Activated T-helper 2 cell treated with anti-CD3 and anti-CD28 coated beads, Interferon-gamma antibody, Interleukin-2, Interleukin-4, amounts not matched to agents 10 μg/mL and 5 μg/mL and 100 μg/mL, durations not matched to agents 14 hours and 24 hours and 36 hours (primary cell): ENCODE measurements around the gene TRPM4. TPM values are rescaled to one million over a fixed set of nuclear protein-coding genes. Genes with fewer than 3 reads are reported as not detected.

ENCODE experiments used
- DNase-seq: peaks from one replicate; pipeline ENCODE4 v3.0.0; 2021; ENCODE audit warnings: low spot score
- H3K27ac Mint-ChIP-seq: one replicate; pipeline ENCODE4 v1.8.0; 2021; ENCODE audit warnings: mixed read lengths
- H3K27me3 Mint-ChIP-seq: one replicate; pipeline ENCODE4 v1.8.0; 2021; ENCODE audit warnings: low read depth, mixed read lengths
- H3K36me3 Mint-ChIP-seq: one replicate; pipeline ENCODE4 v1.8.0; 2021; ENCODE audit warnings: low read depth, mixed read lengths
- H3K4me1 Mint-ChIP-seq: one replicate; pipeline ENCODE4 v1.8.0; 2021; ENCODE audit warnings: low read depth, mixed read lengths
- H3K4me3 Mint-ChIP-seq: one replicate; pipeline ENCODE4 v1.8.0; 2021; ENCODE audit warnings: low read depth, mild to moderate bottlenecking, moderate library complexity, mixed read lengths
- H3K9me3 Mint-ChIP-seq: one replicate; pipeline ENCODE4 v1.8.0; 2021; ENCODE audit warnings: mixed read lengths
- intact Hi-C: fragments of 100-400 bp; cut with micrococcal nuclease; formaldehyde crosslinking; loops from one replicate; pipeline ENCODE4 v1.15.1; 2023
- total RNA-seq: library from RNA; stranded (reverse); gene quantifications from 2 replicates; pipeline ENCODE4 v1.2.3, GENCODE V29; 2022

The TRPM4 gene
- total RNA-seq, 1 donor from 2014 or later: 1.9 TPM

DNA sequence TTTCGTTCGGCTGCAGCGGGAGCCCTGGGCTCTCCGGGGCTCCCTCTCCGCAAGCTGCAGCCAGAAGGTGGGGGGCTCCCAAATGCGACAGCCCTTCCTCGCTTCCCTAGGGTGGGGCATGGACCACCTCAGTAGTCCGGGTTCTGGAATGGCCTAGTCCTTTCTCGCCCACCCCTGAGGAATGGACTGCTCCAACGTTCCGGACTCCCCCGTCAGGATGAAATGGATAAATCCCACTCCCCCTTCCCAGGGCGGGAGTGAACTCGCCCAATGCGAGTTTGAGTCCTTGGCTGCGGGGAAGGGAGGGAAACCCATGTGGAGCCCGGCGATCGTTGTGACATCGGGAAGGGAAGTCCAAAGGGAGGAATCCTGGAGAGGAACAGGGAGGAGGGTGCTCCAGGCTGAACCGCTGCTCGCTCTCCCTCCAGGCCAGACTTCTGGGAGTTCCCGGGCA lies 7.9 kb upstream of the TRPM4 start:
- intact Hi-C loops: loop anchor here (5.0 to 10.0 kb wide), 4 partner anchors 37 to 155 kb away; partner anchors contain the start of genes GYS1, LIN7B and RUVBL2
- DNase-seq: no peak
- peaks cover 22% of the 10 kb centered on the region for H3K4me1 Mint-ChIP-seq
- H3K27ac Mint-ChIP-seq: no peak overlapping the region
- no peaks in the 10 kb centered on the region for H3K9me3 Mint-ChIP-seq
- H3K27me3 Mint-ChIP-seq: peaks cover 66% of the 10 kb centered on the region
- H3K36me3 Mint-ChIP-seq: no peaks in the 10 kb centered on the region
- peak overlapping the region; percentile 82 for H3K4me3 Mint-ChIP-seq

DNA sequence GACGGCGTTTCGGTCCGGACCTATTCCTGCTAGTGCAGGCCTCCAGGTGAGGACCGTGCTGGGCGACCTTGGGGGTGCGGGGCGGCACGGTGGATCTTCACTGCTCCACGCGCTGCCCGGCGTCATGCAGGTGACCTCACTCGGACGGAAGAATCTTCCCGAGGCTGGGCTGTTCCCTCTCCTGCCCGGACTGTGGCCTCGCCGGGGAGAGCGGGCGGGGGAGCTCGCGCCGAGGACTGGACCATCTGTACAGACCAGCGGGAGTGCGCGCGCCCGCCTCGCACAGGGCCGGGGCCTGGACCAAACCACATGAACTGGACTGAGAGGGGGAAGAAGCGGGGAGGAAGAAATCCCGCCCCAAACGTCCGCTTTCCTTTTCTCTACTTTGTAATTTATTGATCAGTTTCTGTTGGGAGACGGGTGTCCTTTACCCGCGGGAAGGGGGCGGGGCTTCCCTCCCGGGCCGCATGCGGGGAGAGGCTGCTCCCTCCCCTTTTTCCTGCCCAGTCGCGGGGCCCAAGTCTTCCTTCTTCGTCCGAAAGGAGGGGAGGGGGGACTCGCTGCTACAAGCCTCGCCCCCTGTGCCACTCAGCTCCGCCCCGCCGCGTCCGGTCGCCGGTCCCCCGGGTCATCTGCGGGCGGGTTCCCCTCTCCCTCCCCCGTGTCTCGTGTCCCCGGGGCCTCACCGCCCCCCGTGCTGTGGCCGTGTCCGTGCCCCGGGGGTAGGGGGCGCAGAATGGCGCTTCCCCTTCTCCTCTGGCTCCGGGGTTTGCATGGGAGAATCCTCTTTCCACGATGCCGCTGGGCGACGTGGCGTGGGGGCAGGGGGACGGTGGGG lies 7.3 kb upstream of the TRPM4 start:
- no peak overlapping the region for H3K27ac Mint-ChIP-seq
- H3K4me1 Mint-ChIP-seq: peaks cover 21% of the 10 kb centered on the region
- H3K27me3 Mint-ChIP-seq: peaks cover 69% of the 10 kb centered on the region
- H3K36me3 Mint-ChIP-seq: no peaks in the 10 kb centered on the region
- DNase-seq: peak; percentile 49
- peak overlapping the region; percentile 82 for H3K4me3 Mint-ChIP-seq
- no peaks in the 10 kb centered on the region for H3K9me3 Mint-ChIP-seq
- intact Hi-C loops: no loop called here

DNA sequence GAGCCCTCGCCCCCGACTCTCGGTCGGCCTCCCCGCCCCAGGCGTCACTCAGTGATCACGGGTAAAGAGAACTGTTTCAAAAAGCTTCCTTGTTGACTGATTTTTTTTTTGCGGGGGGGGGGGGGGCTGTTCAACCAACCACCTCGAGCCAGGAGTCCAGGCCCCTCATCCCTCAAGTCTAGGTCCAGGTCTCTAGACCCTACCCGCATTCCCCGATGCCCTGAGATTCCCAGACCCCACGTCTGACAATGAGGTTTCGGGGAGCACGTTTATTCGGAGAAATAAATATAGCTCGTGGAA lies 6.7 kb upstream of the TRPM4 start:
- H3K4me3 Mint-ChIP-seq: no peak overlapping the region
- DNase-seq: no peak
- H3K27ac Mint-ChIP-seq: no peak overlapping the region
- H3K36me3 Mint-ChIP-seq: no peaks in the 10 kb centered on the region
- no peaks in the 10 kb centered on the region for H3K9me3 Mint-ChIP-seq
- intact Hi-C loops: no loop called here
- peaks cover 16% of the 10 kb centered on the region for H3K4me1 Mint-ChIP-seq
- peaks cover 75% of the 10 kb centered on the region for H3K27me3 Mint-ChIP-seq

DNA sequence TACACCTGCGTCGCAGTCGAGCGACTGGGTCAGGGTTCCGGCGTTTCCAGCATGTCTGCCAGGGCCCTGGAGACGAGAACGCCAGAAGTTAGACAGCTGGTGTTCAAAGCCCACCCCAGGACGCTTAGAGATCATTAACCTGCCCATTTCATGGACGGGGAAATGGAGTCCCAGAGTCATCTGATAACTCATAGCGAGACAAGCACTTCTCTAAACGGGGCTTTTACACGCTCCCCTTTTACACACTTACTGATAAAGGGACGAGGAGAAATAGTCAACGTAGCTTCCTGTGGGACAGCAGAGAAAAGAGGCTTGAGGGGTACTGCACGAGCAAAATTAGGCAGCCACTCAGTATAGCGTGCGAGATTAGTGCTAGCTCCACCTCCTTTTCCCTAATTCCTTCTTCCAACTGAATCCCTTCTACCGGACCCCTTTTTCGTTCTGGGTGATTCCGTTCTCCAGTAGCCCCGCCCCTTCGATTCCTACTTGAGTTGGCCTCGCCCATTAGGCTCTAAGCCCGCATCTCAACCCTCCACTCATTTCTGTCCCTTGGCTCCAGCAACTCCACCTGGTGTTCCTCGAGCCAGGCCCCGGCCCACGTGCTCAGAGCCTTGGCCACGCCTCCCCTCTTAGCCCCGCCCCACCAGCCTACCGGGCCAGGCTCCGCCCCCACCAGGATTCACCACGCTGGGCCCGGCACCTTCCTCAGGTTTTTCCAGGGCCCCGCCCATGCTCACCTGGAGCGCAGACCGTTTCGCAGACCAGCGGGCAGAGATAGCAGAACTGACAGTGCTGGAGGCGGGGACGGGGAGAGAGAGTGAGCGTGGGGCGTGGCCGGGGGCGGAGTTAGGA lies 6.1 kb upstream of the TRPM4 start:
- Mint-ChIP-seq H3K9me3 (no peaks in the 10 kb centered on the region), H3K27ac (no peak overlapping the region), H3K36me3 (no peaks in the 10 kb centered on the region), H3K4me3 (peak overlapping the region; percentile 50), H3K4me1 (peaks cover 13% of the 10 kb centered on the region), H3K27me3 (peaks cover 76% of the 10 kb centered on the region)
- peak; percentile 26 for DNase-seq
- intact Hi-C loops: no loop called here

DNA sequence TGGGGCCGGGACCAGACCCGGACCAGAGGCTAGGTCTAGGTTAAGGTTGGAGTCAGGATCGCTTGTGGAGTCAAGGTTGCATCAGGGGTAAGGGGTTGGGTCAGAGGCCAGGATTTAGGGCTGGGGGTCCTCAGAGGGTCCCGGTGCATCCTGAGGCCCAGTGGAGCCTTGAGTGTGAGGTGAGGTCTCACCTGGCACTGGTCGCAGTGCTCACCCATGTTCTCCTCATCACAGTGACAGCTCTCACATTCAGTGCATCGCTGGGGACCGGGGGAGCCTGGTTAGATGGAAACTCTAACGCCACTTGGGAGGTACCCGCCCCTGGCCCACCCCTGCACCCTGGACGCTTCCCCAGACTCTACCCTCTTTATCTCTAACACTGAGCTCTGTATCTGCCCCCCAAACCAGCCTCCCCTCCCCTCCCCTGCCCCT lies 5.5 kb upstream of the TRPM4 start:
- Mint-ChIP-seq H3K4me3 (no peak overlapping the region), H3K27me3 (peaks cover 72% of the 10 kb centered on the region), H3K36me3 (no peaks in the 10 kb centered on the region), H3K4me1 (peaks cover 13% of the 10 kb centered on the region), H3K27ac (no peak overlapping the region), H3K9me3 (no peaks in the 10 kb centered on the region)
- intact Hi-C loops: no loop called here
- no peak for DNase-seq

DNA sequence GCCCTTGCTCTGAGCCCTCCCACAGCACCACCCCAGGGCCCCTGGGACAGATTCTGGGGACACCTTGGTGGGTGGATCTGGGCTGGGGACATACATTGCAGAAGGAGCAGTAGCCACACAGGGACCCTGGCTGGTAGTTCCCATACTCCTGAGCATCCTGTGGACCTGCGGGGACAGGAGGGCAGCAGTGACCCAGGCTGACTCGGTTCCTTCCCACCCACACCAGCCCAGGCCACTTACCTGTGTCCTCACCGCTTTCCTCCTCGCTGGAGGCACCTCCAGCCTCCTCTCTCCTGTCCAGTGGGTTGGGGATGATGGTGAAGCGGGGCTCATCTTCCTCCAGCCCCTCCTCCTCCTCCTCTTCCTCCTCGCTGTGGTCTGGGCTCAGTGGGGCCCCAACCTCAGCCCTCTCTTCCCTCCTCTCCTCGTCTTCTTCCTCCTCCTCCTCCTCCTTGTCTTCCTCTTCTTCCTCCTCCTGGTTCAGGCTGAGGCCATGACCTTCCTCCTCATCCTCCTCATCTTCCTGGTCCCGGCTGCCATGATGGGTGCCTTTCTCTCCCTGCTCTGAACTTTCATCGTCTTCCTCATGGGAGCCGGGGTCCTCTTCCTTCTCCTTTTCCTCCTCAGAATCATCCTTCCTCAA lies 4.3 kb upstream of the TRPM4 start:
- peak overlapping the region; percentile 27 for H3K4me3 Mint-ChIP-seq
- peaks cover 14% of the 10 kb centered on the region for H3K4me1 Mint-ChIP-seq
- no peak for DNase-seq
- H3K9me3 Mint-ChIP-seq: no peaks in the 10 kb centered on the region
- H3K27me3 Mint-ChIP-seq: peaks cover 70% of the 10 kb centered on the region
- no peak overlapping the region for H3K27ac Mint-ChIP-seq
- intact Hi-C loops: no loop called here
- no peaks in the 10 kb centered on the region for H3K36me3 Mint-ChIP-seq

DNA sequence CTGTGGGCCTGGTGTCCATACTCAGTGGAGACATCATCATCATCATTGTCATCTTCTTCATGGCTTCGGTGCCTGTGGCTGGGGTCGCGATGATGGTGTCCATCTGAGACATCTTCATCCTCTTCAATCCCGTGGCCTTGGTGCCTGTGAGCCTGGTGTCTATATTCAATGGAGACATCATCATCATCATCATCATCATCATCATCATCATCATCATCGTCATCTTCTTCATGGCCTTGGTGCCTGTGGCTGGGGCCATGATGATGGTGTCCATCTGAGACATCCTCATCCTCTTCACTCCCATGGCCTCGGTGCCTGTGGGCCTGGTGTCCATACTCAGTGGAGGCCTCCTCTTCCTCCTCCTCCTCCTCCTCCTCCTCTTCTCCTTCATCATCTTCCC lies 3.3 kb upstream of the TRPM4 start:
- Mint-ChIP-seq H3K9me3 (no peaks in the 10 kb centered on the region), H3K4me3 (no peak overlapping the region), H3K27me3 (peaks cover 68% of the 10 kb centered on the region), H3K27ac (no peak overlapping the region), H3K36me3 (no peaks in the 10 kb centered on the region), H3K4me1 (peaks cover 12% of the 10 kb centered on the region)
- no peak for DNase-seq
- intact Hi-C loops: no loop called here

DNA sequence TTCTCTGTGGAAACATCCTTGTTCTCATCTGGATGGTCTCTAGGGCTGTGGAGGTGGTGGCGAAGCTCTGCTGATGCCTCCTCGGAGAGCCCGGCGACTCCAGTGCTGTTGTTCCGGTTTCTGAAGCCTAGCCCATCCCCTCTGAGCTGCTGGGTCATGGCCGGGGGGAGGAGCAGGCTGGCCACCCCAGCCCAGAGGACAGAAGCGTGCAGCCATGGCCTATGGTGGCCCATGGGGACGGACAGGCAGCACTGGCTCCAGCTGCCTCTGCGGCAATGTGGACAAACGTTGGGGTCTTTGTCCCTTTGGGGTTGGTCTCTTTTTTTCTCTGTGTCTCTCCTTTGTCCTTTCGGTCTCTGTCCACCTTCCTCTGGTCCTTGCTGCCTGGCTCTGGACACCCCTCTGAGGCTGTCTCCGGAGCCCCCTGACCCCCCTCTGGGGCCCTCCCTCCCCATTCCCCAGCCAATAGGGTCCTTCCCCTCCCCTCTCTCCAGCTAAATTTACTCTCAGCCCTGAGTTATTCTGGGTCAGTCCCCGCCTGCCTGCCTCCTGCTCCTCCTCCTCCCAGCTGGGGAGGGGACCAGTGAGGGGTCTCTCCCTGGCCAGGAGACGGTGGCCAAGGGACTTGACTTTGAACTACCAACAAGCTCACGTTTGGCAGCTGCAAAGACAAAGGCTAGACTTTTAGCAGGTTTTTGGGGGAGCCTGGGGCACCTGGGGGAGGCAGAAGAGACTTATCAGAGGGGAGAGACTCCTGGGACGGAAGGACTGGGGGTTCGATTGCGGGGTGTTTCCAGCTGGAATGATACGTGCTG lies 2.4 kb upstream of the TRPM4 start, which contains the start of gene HRC:
Gene HRC (minus strand): TSS at position 392 of the 815 bp plus-strand sequence. CDS start 159 bp downstream, at position 233.
- no peaks in the 10 kb centered on the region for H3K9me3 Mint-ChIP-seq
- no peaks in the 10 kb centered on the region for H3K36me3 Mint-ChIP-seq
- DNase-seq: no peak
- H3K27me3 Mint-ChIP-seq: peaks cover 66% of the 10 kb centered on the region
- no peak within 1 kb of the TSS for H3K4me3 Mint-ChIP-seq
- intact Hi-C loops: no loop called here
- H3K27ac Mint-ChIP-seq: no peak within 1 kb of the TSS
- peaks cover 8% of the 10 kb centered on the region for H3K4me1 Mint-ChIP-seq

DNA sequence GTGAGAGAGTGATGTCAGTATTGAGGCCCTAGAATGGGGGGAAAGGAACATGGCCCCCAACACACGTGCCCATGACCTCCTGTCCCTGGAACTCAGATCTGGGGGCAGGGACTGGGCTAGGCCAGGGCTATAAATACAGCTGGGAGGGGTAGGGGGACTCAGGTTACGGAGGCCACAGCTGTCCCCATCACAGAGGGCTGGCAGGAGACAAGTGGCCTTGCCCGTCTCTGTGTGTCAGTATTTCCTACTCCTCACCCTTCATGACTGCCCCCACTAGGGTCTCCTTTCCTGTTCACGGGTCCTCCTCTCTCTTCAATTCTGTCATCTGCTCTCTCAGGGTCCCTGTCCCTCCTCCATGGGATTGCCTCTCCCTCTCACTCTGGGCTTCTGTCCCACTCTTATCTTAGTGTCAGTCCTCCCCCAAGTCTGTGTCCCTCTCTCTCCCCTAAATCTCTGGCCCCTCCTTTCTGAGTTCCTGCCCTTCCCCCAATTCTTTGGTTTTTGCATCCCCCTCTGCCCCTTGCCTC lies 1.7 kb upstream of the TRPM4 start:
- no peaks in the 10 kb centered on the region for H3K36me3 Mint-ChIP-seq
- H3K27ac Mint-ChIP-seq: no peak overlapping the region
- H3K9me3 Mint-ChIP-seq: no peaks in the 10 kb centered on the region
- DNase-seq: no peak
- peaks cover 70% of the 10 kb centered on the region for H3K27me3 Mint-ChIP-seq
- intact Hi-C loops: no loop called here
- H3K4me3 Mint-ChIP-seq: no peak overlapping the region
- H3K4me1 Mint-ChIP-seq: peaks cover 6% of the 10 kb centered on the region

DNA sequence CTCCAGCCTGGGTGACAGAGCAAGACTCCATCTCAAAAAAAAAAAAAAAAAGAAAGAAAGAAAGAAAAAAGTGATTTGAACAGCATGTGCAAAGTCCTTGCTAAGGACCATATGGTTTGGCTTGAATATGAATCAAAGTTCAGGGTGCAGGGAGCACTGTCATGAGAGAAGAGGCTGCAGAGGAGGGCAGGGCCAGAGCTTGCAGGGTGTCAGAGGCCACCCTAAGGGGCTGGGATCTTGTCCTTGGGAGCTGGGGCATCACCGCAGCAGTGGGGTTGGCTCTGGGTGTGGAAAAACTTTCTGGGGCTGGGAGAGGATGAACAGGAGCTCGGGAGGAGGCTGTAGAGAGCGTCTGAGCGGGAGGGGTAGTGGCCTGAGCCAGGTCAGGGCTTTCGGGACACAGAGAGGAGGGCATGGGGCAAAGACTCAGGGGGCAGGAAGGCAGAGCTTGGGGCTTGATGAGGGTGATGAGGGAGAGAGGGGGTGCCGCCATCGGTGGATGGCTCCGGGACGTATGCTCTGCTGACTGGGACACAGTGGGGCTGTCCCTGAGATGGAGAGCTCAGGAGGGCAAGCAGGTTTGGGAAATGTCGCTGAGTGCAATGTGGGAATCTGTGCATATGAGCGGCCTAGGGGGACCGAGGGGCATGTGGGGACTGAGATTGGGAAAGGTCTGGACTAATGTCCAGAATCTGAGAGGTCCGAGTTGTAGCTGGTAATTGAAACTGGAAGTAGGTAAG lies 3.0 kb downstream of the TRPM4 start:
- peaks cover 6% of the 10 kb centered on the region for H3K4me1 Mint-ChIP-seq
- no peaks in the 10 kb centered on the region for H3K36me3 Mint-ChIP-seq
- no peak overlapping the region for H3K27ac Mint-ChIP-seq
- H3K4me3 Mint-ChIP-seq: no peak overlapping the region
- intact Hi-C loops: no loop called here
- H3K9me3 Mint-ChIP-seq: no peaks in the 10 kb centered on the region
- H3K27me3 Mint-ChIP-seq: peaks cover 31% of the 10 kb centered on the region
- DNase-seq: no peak

DNA sequence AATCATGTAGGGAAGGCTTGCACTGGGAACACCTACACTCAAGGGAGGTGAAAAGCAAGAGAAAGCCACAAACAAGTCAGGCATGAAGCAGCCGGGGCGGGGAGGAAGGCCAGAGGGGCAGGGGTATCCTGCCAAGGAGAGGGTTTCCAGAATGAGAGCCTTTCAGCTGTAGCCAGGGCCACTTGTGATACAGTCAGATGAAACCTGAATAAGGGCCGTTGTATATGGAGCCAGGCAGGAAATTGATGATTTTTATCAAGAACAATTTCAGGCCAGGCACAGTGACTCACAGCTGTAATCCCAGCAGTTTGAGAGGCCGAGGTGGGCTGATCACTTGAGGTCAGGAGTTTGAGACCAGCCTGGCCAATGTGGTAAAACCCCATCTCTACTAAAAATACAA lies 4.4 kb downstream of the TRPM4 start:
- no peak overlapping the region for H3K27ac Mint-ChIP-seq
- no peak overlapping the region for H3K4me3 Mint-ChIP-seq
- no peaks in the 10 kb centered on the region for H3K9me3 Mint-ChIP-seq
- H3K4me1 Mint-ChIP-seq: peaks cover 6% of the 10 kb centered on the region
- no peak for DNase-seq
- H3K36me3 Mint-ChIP-seq: no peaks in the 10 kb centered on the region
- intact Hi-C loops: no loop called here
- H3K27me3 Mint-ChIP-seq: peaks cover 24% of the 10 kb centered on the region
